Astrocyte (in vitro differentiated cells and primary cell): ENCODE data around the gene DPYSL3. TPM values are rescaled to one million over a fixed set of nuclear protein-coding genes. Genes with fewer than 3 reads are reported as not detected.
A peak's percentile ranks its signal among the peaks of the same experiment; 100 is the strongest.

Experiments
- DNase-seq: peaks from one replicate; pipeline ENCODE4 v3.0.0-alpha.2; 2010; ENCODE audit warnings: low read depth
- FAIRE-seq: peaks from 2 replicates; lab custom pipeline; 2011; peaks lifted over from hg19 to GRCh38; lab: Jason Lieb, UNC
- H2AFZ ChIP-seq: 2 replicates; pipeline ENCODE4 v1.6.0; 2012; ENCODE audit warnings: low read depth, low read length, inconsistent platforms
- H3K27ac ChIP-seq: 2 replicates; pipeline ENCODE4 v1.5.1; 2011; ENCODE audit warnings: low read depth, low read length, inconsistent platforms
- H3K27me3 ChIP-seq: 2 replicates; pipeline ENCODE4 v1.6.0; 2011; ENCODE audit warnings: low read length, inconsistent platforms; ENCODE audit not compliant: insufficient read depth
- H3K36me3 ChIP-seq: 2 replicates; pipeline ENCODE4 v1.5.1; 2011; ENCODE audit warnings: low read length, inconsistent platforms; ENCODE audit not compliant: insufficient read depth
- H3K4me1 ChIP-seq: 2 replicates; pipeline ENCODE4 v1.5.1; 2011; ENCODE audit warnings: low read length, inconsistent platforms; ENCODE audit not compliant: insufficient read depth
- H3K4me2 ChIP-seq: 2 replicates; pipeline ENCODE4 v1.6.0; 2012; ENCODE audit warnings: low read length, inconsistent platforms
- H3K4me3 ChIP-seq: 2 replicates; pipeline ENCODE4 v1.5.1; 2011; ENCODE audit warnings: low read depth, mild to moderate bottlenecking, low read length, inconsistent platforms; ENCODE audit not compliant: insufficient read depth
- H3K79me2 ChIP-seq: 2 replicates; pipeline ENCODE4 v1.6.0; 2012; ENCODE audit warnings: mild to moderate bottlenecking, low read length, inconsistent platforms; ENCODE audit not compliant: insufficient read depth
- H3K9ac ChIP-seq: 2 replicates; pipeline ENCODE4 v1.6.0; 2012; ENCODE audit warnings: mild to moderate bottlenecking, low read length, inconsistent platforms
- H3K9me3 ChIP-seq: 2 replicates; pipeline ENCODE4 v1.5.1; 2012; ENCODE audit warnings: low read depth, mild to moderate bottlenecking, low read length, inconsistent platforms; ENCODE audit not compliant: insufficient read depth
- H4K20me1 ChIP-seq: 2 replicates; pipeline ENCODE4 v1.6.0; 2012; ENCODE audit warnings: low read length, inconsistent platforms; ENCODE audit not compliant: insufficient read depth
- H3K27ac Mint-ChIP-seq: one replicate; pipeline ENCODE4 v1.8.0; 2021; ENCODE audit warnings: mild to moderate bottlenecking, mixed read lengths; ENCODE audit not compliant: unreplicated experiment
- H3K27me3 Mint-ChIP-seq: one replicate; pipeline ENCODE4 v1.8.0; 2021; ENCODE audit warnings: low read depth, mixed read lengths; ENCODE audit not compliant: unreplicated experiment
- H3K36me3 Mint-ChIP-seq: one replicate; pipeline ENCODE4 v1.8.0; 2021; ENCODE audit warnings: low read depth, mixed read lengths; ENCODE audit not compliant: unreplicated experiment
- H3K4me1 Mint-ChIP-seq: one replicate; pipeline ENCODE4 v1.8.0; 2021; ENCODE audit warnings: low read depth, mixed read lengths; ENCODE audit not compliant: unreplicated experiment
- H3K4me3 Mint-ChIP-seq: one replicate; pipeline ENCODE4 v1.8.0; 2021; ENCODE audit warnings: mild to moderate bottlenecking, moderate library complexity, mixed read lengths; ENCODE audit not compliant: unreplicated experiment
- H3K9me3 Mint-ChIP-seq: one replicate; pipeline ENCODE4 v1.8.0; 2021; ENCODE audit warnings: mild to moderate bottlenecking, mixed read lengths; ENCODE audit not compliant: unreplicated experiment
- CTCF ChIP-seq: IDR thresholded peaks from 2 replicates; pipeline ENCODE4 v1.5.1; 2011; ENCODE audit warnings: low read depth, mild to moderate bottlenecking, inconsistent platforms, low read length, moderate library complexity; ENCODE audit not compliant: insufficient read depth
- EZH2 ChIP-seq: IDR thresholded peaks from 2 replicates; pipeline ENCODE4 v1.6.1; 2012; ENCODE audit warnings: mild to moderate bottlenecking, low read length, inconsistent platforms; ENCODE audit not compliant: insufficient read depth
- total RNA-seq: library from RNA; stranded (reverse); gene quantifications from 2 replicates; pipeline ENCODE4 v1.2.1, GENCODE V29; 2021

Gene DPYSL3
- total RNA-seq, 1 donor from 2014 or later: 197 TPM

DNA sequence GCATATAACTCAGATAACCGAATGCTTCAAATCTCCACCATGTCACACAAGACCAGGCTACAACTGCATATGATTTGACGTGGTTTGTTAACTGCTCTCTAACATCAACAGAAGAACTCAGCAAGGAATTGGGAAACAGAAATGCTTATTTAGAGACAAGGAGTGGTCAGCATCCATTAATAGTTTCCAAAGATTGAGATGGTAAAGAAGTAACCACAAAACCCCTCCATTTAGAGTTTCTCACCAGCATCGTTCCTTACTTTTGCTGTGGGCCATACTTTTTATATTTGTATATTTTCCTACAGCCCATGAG, 25.2 kb downstream of the DPYSL3 start:
- Histone ChIP-seq H3K4me3 (no peak overlapping the region), H3K9me3 (no peaks in the 10 kb centered on the region), H2AFZ (no peak overlapping the region), H3K27ac (peak overlapping the region; percentile 96), H3K4me2 (peak overlapping the region; percentile 43), H3K27me3 (no peaks in the 10 kb centered on the region), H3K4me1 (peaks cover 54% of the 10 kb centered on the region), H3K79me2 (peaks cover 78% of the 10 kb centered on the region), H3K36me3 (no peaks in the 10 kb centered on the region), H3K9ac (peak overlapping the region; percentile 85), H4K20me1 (no peaks in the 10 kb centered on the region)
- Mint-ChIP-seq H3K9me3 (no peaks in the 10 kb centered on the region), H3K27me3 (no peaks in the 10 kb centered on the region), H3K4me1 (peaks cover 40% of the 10 kb centered on the region), H3K4me3 (no peak overlapping the region), H3K27ac (peak overlapping the region; percentile 88), H3K36me3 (peaks cover 1% of the 10 kb centered on the region)
- no peak for FAIRE-seq
- TF ChIP-seq EZH2: no peak
- no peak for TF ChIP-seq CTCF
- DNase-seq: no peak

- Histone ChIP-seq H3K27ac (peak overlapping the region; percentile 96), H3K79me2 (peaks cover 78% of the 10 kb centered on the region), H3K27me3 (no peaks in the 10 kb centered on the region), H2AFZ (no peak overlapping the region), H3K9ac (peak overlapping the region; percentile 85), H3K4me3 (no peak overlapping the region), H3K4me2 (peak overlapping the region; percentile 43), H3K9me3 (no peaks in the 10 kb centered on the region), H3K36me3 (no peaks in the 10 kb centered on the region), H4K20me1 (peaks cover 1% of the 10 kb centered on the region), H3K4me1 (peaks cover 59% of the 10 kb centered on the region)
- FAIRE-seq: peak; percentile 96
- DNase-seq: peak; percentile 99
- peak overlapping the region; percentile 88 for H3K27ac Mint-ChIP-seq
- H3K9me3 Mint-ChIP-seq: no peaks in the 10 kb centered on the region
- no peak for TF ChIP-seq EZH2
- no peak for TF ChIP-seq CTCF
- no peaks in the 10 kb centered on the region for H3K36me3 Mint-ChIP-seq
- H3K27me3 Mint-ChIP-seq: no peaks in the 10 kb centered on the region
- peaks cover 45% of the 10 kb centered on the region for H3K4me1 Mint-ChIP-seq
- no peak overlapping the region for H3K4me3 Mint-ChIP-seq
Observed at GRCh38 chr5:147483961-147484707, 25.7 kb downstream of the DPYSL3 start.

- no peaks in the 10 kb centered on the region for H3K27me3 Mint-ChIP-seq
- H4K20me1 ChIP-seq: peaks cover 9% of the 10 kb centered on the region
- H3K4me1 ChIP-seq: peaks cover 62% of the 10 kb centered on the region
- H3K9ac ChIP-seq: peak overlapping the region; percentile 85
- H2AFZ ChIP-seq: no peak overlapping the region
- TF ChIP-seq CTCF: no peak
- TF ChIP-seq EZH2: no peak
- no peaks in the 10 kb centered on the region for H3K36me3 Mint-ChIP-seq
- no peak for FAIRE-seq
- no peak overlapping the region for H3K4me3 Mint-ChIP-seq
- H3K27me3 ChIP-seq: no peaks in the 10 kb centered on the region
- H3K36me3 ChIP-seq: no peaks in the 10 kb centered on the region
- no peaks in the 10 kb centered on the region for H3K9me3 Mint-ChIP-seq
- H3K4me2 ChIP-seq: peak overlapping the region; percentile 43
- H3K9me3 ChIP-seq: no peaks in the 10 kb centered on the region
- peak overlapping the region; percentile 96 for H3K27ac ChIP-seq
- peak overlapping the region; percentile 95 for H3K27ac Mint-ChIP-seq
- H3K4me1 Mint-ChIP-seq: peaks cover 51% of the 10 kb centered on the region
- H3K79me2 ChIP-seq: peaks cover 79% of the 10 kb centered on the region
- peak; percentile 62 for DNase-seq
- no peak overlapping the region for H3K4me3 ChIP-seq
Observed at GRCh38 chr5:147483188-147483790, 26.6 kb downstream of the DPYSL3 start.
